SHP77 treated with DMSO at 0.1 percent for 48 hours (cell line): ENCODE results near the gene GIMAP1.
"Not testable (repeated sequence)": the region's sequence is repeated elsewhere in the genome, so short reads cannot be mapped to it uniquely, and the experiment has no call there.

Experiments
- DNase-seq: peaks from one replicate; lab custom pipeline; 2025; lab: John Stamatoyannopoulos, UW

The GIMAP1 gene

GRCh38 chr7:150716368-150716767 is at the start of gene GIMAP1:
Gene GIMAP1, plus strand, starts transcription at chr7:150716613. Its CDS starts 2,435 bp downstream, at chr7:150719048.
- no peak for DNase-seq

GRCh38 chr7:150668472-150668911 is 47.9 kb upstream of the GIMAP1 start:
- no peak for DNase-seq

DNA sequence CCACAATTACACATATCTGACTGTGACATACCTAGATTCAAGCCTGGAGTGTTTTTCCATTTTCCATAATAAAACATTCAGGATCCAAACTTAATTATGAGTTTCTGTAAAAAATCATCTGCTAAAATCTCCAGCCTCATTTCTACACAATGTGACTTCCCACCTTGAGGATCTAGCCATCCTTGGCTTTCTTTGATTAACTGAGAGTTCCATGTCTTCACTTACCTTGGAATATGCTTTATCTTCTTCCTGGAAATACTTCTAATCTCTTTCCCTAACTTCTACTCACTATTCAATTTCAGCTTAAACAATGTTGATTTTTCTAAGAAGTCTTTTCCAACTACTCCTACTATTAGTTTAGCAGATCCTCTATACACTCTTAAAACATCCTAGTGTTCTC is 47.4 kb upstream of the GIMAP1 start:
- no peak for DNase-seq

DNA sequence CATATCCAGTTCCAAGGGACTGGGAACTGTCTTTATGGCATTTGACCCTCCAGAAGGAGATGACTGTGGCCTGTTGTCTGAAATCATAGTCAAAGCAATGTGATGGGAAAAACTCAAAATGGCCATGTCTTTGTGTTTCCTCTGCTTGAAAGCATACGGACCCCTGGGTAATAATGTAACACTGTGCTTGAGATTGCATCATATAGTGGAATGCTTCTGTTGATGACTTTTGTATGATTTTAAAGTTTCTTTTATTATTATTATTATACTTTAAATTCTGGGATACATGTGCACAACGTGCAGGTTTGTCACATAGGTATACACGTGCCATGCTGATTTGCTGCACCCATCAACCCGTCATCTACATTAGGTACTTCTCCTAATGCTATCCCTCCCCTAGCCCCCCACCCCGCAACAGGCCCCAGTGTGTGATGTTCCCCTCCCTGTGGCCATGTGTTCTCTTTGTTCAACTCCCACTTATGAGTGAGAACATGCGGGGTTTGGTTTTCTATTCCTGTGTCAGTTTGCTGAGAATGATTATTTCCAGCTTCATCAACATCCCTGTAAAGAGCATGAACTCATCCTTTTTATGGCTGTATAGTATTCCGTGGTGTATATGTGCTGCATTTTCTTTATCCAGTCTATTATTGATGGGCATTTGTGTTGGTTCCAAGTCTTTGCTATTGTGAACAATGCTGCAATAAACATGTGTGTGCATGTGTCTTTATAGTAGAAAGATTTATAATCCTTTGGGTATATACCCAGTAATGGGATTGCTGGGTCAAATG is 44.4 kb upstream of the GIMAP1 start:
- not testable (repeated sequence) for DNase-seq

DNA sequence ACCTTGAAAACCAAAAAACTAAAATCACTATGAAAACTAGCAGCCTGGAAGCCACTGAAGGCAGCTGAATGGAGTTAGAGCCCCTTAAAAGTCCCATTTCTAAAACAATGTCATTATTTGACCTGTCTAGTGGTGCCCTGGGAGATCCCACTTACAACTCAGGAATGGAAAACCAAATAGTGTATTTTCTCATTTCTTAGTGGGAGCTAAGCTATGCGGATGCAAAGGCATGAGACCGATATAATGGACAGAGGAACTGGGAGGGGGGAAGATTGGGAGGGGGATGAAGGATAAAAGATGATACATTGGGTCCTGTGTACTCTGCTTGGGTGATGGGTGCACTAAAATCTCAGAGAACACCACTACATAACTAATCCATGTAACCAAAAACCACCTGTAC is 40.7 kb upstream of the GIMAP1 start:
- DNase-seq: no peak

- DNase-seq: not testable (repeated sequence)
Measured at GRCh38 chr7:150676276-150676675, 40.1 kb upstream of the GIMAP1 start.

- DNase-seq: not testable (repeated sequence)
Measured at GRCh38 chr7:150676854-150677253, 39.6 kb upstream of the GIMAP1 start.

DNA sequence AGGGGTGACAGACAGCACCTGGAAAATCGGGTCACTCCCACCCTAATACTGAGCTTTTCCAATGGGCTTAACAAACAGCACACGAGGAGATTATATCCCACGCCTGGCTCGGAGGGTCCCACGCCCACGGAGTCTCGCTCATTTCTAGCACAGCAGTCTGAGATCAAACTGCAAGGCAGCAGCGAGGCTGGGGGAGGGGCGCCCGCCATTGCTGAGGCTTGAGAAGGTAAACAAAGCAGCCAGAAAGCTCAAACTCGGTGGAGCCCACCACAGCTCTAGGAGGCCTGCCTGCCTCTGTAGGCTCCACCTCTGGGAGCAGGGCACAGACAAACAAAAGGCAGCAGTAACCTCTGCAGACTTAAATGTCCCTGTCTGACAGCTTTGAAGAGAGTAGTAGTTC is 37.8 kb upstream of the GIMAP1 start:
- DNase-seq: not testable (repeated sequence)

GRCh38 chr7:150680364-150680763 is 36.0 kb upstream of the GIMAP1 start:
- DNase-seq: not testable (repeated sequence)

GRCh38 chr7:150685219-150686029 is 31.0 kb upstream of the GIMAP1 start, which contains the start of gene GIMAP2:
Gene GIMAP2, plus strand, starts transcription at chr7:150685706. Its CDS starts 1,354 bp downstream, at chr7:150687060.
- DNase-seq: no peak

DNA sequence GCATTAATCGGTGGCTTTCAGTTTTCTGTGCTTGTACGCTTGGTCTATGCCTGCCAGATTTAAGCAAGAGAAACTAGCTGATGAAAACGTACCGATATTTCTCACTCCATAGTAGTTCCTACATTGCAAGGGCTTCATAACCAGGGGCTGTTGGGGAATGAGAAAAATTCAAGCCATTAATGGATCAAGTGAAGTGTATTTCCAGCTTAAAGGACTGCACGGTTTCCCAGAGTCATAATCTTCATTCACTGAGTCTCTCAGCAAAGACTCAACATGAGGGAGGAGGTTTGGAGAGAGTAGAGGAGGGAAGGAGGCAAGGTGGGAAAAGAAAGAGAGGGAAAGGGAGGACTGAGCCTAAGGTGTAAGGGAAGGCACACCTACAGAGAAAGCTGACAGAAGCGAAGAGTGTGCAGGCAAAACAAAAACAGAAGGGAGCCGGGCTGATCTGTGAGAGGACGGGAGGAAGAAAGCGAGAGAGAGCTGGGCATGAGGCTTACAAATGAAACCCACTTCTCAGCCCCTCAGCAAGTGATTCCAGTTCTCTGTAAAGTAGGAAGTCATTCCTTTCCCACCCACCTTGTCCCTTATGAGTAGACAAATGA is 30.3 kb upstream of the GIMAP1 start:
- no peak for DNase-seq

- DNase-seq: no peak
Measured at GRCh38 chr7:150688630-150689029, 27.8 kb upstream of the GIMAP1 start.

DNA sequence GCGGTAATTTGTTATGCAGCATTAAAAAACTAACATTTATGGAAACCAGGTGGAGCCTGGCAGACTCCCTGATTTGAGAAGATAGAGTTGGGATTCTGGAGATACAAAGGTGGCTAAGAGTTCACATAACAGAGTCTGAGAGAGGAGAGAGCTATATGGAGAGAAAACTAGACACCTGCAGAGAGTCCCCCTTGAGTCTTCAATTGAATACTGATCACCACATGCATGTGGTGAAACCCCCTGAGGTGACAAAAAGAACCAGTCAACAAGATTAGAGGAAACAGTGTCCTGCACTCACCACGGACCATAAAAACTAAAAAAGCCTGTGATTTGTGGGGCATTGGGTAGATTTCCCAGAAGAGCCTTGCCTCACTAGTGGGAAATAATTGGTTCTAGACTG is 20.8 kb upstream of the GIMAP1 start:
- DNase-seq: no peak

DNA sequence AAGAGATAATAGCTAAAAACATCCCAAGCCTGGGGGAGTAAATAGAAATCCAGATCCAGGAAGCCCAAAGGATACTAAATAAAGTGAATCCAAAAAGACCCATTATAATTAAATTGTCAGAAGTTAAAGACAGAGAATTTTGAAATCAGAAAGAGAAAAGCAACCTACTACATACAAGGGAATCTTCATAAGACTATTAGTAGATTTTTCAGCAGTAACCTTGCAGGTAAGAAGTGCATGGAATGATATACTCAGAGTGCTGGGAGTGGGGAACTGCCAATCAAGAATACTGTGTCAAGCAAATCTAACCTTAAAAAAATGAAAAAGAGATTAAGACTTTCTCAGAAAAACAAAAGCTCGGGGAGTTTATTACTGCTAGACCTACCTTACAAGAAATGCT is 13.2 kb upstream of the GIMAP1 start:
- no peak for DNase-seq

DNA sequence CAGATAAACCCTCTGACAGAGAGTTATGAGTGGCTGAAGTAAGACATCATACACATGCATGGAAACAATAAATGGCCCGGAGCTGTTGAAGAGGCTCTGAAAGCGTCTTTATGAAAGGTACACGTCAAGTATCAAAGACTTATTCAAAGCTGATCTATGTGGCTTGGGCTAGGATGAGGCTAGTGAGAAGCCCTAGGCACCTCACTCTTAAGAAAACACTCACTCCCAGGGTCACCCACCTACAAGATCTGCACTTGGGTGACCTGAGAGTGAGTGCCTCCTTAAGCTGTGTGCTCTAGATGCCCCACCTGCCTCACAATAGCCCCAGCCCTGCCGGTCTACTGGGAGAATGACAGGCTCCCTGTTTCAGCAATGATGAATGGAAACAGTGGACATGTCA is 1.1 kb upstream of the GIMAP1 start:
- no peak for DNase-seq

GRCh38 chr7:150715738-150716137 is 675 bp upstream of the GIMAP1 start:
- DNase-seq: no peak

DNA sequence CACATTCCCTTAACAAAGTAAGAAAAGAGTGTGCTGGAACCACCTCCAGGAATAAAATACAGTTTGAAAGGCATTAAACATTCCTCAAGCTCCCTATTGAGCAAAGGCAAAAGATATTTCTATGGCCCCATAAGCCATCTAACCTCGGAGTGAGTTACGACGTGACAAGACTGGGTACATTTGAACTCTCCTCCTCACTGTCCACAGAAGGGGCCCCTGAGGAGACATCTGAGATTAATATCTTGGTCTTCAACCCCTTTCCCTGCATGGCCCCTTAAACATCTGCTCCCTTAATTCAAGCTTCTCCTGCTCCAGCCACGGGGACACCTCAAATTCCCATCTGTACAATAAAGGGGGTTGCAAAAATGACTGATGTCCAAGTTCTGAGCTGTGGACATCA is 526 bp downstream of the GIMAP1 start:
- no peak for DNase-seq

GRCh38 chr7:150717814-150718420 is 1.5 kb downstream of the GIMAP1 start:
- DNase-seq: no peak

DNA sequence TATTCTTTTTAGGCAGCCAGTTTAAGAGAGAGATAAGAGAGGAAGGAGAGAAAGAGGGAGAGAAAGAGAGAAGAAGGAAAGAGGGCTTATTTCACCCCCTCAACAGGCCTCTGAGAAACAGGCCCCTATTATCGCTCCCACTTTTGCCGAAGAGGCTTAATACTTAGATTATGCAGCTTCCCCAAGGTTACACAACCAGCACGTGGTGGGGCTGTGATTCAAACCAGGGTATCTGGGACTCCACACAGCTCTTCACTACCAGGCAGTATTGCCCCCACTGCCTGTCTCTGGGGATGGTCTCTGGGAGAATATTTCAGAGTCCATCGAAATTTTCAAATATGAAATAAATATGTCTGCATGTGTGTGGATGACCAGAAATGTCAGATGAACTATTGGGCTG is 3.0 kb downstream of the GIMAP1 start:
- DNase-seq: no peak

DNA sequence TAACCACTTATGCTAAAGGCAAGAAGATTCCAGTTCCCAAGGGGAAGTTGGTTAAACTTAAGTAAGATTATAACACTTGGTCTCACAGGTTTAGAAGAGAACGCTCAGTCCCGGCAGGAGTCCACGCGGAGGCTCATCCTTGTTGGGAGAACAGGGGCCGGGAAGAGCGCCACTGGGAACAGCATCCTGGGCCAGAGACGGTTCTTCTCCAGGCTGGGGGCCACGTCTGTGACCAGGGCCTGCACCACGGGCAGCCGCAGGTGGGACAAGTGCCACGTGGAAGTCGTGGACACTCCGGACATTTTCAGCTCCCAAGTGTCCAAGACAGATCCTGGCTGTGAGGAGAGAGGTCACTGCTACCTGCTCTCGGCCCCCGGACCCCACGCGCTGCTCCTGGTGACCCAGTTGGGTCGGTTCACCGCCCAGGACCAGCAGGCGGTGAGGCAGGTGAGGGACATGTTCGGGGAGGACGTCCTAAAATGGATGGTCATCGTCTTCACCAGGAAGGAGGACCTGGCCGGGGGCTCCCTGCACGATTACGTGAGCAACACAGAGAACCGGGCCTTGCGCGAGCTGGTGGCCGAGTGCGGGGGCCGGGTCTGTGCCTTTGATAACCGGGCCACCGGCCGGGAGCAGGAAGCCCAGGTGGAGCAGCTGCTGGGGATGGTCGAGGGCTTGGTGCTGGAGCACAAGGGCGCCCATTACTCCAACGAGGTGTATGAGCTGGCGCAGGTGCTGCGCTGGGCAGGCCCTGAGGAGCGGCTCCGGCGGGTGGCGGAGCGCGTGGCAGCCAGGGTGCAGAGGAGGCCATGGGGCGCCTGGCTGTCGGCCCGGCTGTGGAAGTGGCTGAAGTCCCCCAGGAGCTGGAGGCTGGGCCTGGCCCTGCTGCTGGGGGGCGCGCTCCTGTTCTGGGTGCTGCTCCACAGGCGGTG is 3.8 kb downstream of the GIMAP1 start:
- no peak for DNase-seq

- DNase-seq: no peak
Measured at GRCh38 chr7:150721970-150722373, 5.6 kb downstream of the GIMAP1 start.
